CD4-positive, alpha-beta T cell treated with Interleukin-6 at 100 ng/mL for 8 hours (primary cell): ENCODE data around the gene TSPAN14.

Experiments
- DNase-seq: peaks from one replicate; pipeline ENCODE4 v3.0.0-alpha.2; 2020; ENCODE audit warnings: mixed read lengths, low spot score

TSPAN14 gene

DNA sequence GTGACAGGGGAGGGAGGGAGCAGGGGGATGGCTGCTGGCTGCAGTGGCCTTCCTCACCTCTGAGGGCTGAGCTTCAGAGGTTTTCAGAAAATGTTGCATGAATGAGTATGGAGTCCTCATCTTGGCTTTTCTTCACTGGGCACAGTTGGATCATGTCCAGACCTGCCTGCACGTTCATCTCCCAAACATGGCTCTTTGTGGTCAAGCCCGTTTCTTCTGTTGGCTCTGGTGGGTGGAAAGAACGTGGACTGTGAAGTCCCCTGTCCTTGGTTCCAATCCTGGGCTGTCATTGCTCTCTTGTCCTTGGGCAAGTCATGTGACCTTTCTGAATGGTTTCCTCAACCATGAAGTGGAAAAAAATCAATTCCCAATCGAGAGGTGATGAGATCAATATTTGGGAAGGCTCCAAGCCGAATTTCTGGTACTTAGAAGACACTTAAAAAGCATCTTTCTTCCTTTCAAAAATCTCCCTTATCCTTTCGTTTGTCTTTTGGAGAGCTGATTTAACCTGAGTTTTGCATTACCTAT is 34.5 kb downstream of the TSPAN14 start:
- no peak for DNase-seq

DNA sequence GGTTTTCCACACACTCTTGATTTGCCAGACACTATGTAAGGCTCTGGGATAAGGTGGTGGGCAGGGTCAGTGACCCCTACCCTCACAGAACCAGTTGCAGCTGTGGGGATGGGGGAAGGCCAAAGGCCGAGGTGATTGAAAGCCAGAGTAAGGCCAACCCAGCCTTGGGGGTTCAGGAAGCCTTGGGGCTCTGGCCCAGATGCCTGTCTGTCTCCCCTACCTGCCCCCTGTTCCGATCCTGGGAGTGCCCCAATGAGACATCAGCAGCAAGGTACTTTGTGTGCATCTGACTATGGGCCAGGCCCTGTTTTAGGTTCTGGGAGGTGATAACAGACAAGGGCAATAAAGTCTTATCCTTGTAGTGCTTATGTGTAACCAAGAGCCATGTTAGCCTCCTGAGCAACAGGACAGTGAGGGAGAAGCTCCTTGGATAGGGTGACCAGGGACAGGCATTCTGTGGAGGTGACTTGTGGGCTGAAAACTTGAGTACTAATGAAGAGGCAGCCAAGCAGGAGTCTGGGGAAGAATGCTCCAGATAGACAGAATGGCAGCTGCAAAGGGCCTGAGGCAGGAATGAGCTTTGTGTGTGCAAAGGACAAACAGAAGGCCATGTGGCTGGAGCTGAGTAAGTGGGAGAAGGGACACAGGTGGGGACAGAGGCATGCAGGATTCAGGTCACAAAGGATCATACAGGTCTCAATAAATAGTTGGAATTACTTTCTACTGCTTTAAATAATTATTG is 35.4 kb downstream of the TSPAN14 start:
- DNase-seq = no peak

DNA sequence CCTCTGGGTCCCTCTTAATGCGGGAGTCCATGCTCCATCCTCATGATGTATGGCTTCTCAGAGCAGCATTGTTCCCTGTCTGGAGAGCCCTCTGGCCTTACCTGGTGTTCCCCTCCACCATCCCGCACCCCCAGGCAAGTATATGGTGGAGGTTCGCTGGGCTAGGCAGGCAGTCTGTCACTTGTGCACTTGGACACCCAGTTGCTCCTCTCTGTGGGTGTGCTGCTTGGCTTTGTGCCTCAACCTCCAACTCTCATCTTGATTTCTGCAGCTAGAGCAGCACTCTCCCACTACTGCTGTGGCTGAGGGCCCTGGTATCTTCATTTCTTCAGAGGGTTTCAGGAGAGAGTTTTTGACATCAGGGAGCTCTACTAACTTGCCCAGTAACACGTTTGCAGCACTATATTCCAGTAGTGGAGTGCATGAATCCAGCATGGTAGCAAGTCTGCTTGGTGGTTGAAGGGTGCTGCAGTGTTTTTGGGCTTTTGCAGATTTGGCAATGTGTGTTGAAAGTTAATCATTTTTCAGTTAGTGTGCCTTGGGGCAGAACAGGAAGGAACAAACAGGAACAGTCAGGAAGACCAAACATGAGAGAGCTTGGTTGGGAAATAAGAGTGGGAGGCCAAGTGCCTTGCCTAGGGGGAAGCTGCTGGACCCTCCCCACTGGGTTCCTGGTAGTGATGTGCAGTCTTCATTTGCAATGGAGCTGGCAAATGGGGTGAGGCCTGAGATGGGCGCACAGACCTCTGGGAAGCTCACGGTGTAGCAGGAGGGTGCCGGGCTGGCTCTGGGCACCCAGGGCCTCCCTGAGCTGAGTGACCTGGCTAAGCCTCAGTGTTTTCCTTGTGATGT is 37.4 kb downstream of the TSPAN14 start:
- DNase-seq = no peak

GRCh38 chr10:80492848-80493521 is 38.9 kb downstream of the TSPAN14 start:
- no peak for DNase-seq

- peak; percentile 31 for DNase-seq
Measured at GRCh38 chr10:80493522-80494051, 39.5 kb downstream of the TSPAN14 start.

DNA sequence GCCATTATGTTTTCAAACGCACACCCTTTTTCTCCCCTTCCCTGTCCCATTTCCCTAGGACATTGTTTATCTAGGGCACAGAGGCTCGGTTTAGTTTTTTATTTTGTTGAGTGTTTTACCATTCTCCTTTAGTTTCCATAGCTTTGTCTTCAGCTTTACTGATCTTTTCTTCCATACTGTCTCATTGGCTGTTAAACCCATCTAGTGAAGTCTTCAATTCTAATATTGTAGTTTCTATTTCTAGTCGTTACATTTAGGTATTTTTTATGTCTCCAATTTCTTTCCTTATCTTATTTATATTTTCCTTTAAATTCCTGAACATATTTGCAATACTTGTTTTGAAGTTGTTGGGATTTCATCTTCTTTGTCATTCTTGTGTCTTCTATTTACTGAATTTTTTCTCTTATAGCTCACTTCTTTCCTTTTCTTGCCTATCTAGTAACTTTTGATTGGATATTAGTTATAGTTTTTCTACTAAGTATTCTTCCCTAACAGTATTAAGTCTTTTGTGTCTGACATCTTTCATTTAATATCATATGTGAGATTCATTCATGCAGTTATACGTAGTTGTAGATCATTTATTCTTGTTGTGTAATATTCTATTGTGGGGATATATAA is 42.6 kb downstream of the TSPAN14 start:
- no peak for DNase-seq

DNA sequence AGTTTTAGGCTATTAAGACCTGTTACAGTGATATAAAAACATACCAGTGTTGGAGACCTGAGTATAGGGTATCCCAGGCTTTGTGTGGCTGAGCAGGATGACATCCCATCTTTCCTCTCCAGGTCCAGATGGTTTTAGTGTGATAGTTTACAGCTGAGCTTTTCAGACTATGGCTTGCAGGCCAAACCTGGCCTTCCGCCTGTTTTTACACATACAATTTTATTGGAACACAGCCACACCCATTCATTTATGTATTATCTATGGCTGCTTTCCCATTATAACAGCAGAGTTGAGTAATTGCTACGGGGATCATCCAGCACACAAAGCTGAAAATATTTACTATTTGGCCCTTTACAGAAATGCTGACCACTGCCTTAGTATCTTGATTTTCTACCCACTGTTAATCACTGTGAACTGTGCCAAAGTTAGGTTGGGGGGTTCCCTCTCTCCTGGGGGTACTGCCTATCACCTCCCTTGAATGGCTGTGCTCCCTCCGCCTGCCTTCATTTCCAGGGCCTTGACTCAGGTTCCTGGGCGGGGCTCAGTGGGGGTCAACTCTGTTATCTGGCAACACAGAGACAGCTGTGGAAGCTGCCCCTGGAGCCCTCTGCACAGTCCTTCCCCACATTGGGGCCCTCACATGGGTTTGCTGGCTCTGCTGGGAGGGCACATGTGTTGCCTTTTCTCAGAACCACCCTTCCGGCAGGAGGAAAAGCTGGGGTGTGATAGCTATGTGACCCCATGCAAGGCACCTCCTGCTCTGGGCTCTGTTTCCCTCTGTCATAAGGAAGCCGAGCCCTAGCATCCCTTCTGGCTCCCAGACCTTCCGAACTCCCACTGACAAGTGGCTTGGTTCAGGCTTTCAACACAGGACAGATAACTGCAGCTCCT is 43.3 kb downstream of the TSPAN14 start:
- DNase-seq = no peak

- DNase-seq = no peak
Measured at GRCh38 chr10:80498078-80498832, 44.1 kb downstream of the TSPAN14 start.

DNA sequence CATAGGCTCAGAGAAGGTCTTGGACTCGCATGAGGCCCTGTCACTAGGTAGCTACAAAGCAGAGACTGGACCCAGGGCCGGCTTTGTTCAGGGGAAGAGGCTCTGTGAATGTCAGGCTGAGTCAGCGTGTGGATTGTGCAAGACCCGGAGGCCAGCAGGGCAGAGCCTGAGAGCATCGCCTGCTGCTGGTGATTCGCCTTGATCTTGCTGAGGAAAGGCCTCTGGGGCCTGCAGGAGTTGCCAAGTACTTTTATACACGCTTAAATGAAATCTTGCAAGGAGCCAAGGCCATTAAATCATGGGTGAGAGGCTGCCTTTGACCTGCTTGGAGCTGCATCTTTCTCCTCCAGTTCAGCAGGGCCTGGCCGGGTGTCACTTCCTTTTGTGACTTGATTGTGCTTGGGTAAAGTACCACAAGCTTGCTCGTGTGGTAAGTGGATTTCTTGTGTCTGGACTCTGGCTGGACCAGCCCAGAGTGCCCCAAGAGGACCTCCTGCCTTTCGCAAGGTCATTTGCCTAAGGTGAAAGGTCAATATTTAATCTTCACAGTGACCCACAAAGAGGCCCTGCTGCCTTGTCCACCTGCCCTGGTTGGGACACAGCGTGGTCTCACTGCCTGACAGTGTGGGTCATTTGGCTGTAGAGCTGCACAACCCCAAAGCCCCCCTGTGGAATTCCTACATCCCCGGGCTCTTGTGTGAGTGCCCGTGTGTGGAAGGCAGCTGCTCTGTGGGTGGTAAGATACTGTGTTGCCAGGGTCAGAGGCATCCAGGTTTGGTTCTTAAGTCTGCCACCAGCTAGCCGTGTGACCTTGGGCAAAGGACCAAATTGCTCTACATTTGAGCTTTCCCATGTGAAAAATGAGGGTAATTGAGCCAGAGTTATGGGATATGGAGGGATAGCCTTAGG is 45.0 kb downstream of the TSPAN14 start:
- DNase-seq = peak; percentile 40

- no peak for DNase-seq
Measured at GRCh38 chr10:80500572-80501380, 46.7 kb downstream of the TSPAN14 start.

DNA sequence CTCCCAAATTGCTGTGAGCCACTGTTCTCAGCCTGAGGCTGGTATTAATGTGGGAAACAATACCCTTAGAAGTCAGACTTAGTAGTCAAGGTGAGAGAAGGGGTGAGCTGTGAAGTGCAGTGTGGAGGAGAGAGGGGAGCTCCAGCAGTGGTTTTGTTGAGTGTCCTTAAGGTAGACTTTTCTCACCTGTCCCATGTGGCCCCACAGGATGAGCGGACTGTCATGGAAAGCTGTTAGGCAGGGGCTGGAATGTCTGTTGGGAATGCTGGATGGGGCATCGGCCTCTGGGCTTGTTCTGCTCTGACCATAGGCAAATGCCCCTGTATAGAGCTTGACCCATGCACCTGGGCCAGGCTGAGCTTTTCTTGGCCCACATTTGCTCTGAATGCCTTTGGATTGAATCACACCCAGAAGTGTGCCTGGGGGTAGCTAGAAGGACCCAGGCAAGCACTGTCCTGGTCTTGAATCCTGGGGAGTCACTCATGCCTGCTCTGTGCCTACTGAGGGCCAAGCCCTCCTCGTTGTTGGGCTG is 47.3 kb downstream of the TSPAN14 start:
- no peak for DNase-seq

- no peak for DNase-seq
Measured at GRCh38 chr10:80501913-80502521, 47.9 kb downstream of the TSPAN14 start.

GRCh38 chr10:80502621-80503583 is 48.8 kb downstream of the TSPAN14 start:
- DNase-seq = no peak

- DNase-seq = no peak
Measured at GRCh38 chr10:80503584-80504157, 49.6 kb downstream of the TSPAN14 start.

DNA sequence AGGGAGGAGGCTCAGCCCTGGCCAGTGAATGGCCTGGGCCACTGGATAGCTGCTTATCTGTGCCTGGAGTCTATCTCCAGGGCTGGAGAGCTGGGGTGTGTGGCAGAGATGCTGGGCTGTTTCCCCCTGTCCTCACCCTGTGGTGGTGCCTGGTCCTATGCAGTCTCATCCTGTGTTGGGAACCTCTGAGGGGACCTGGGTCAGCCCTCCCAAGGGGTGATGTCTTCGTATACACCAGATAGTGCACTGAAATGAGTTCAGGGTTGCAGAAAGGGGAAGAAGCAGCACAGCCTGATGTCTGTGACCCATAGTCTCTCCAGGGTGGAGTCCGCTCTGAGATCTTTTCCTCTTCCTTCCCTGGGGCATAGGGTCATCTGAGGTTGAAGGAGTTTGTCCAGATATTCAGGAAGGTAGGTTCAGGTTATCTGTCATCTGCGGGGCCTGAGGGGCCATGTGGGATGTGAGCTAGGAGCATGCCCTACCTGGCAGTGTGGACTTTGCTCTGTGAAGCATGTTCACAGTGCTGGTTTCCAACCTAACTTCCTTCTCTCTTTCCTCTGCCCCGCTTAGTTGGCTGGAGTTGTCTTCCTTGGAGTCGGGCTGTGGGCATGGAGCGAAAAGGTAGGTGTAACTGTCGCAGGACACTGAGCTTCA is 50.2 kb downstream of the TSPAN14 start:
- DNase-seq = no peak
